HG03175 (cell line): Measurements from ENCODE around the gene MIPEP.
"Not testable (repeated sequence)": the region's sequence is repeated elsewhere in the genome, so short reads cannot be mapped to it uniquely, and the experiment has no call there.

Source experiments
- ATAC-seq: cut with Tn5 transposase; IDR thresholded peaks from one replicate; pipeline ENCODE4 v1.9.1; 2021; ENCODE audit warnings: mild to moderate bottlenecking, moderate library complexity; ENCODE audit not compliant: unreplicated experiment

Gene MIPEP

GRCh38 chr13:23751195-23751594 lies 138.0 kb downstream of the MIPEP start:
- peak; percentile 49 for ATAC-seq

- ATAC-seq: no peak
Observed at GRCh38 chr13:23750383-23751121, 138.6 kb downstream of the MIPEP start.

- no peak for ATAC-seq
Observed at GRCh38 chr13:23749288-23749873, 139.8 kb downstream of the MIPEP start.

- no peak for ATAC-seq
Observed at GRCh38 chr13:23748109-23748990, 140.8 kb downstream of the MIPEP start.

- ATAC-seq: not testable (repeated sequence)
Observed at GRCh38 chr13:23746141-23746540, 143.1 kb downstream of the MIPEP start.

GRCh38 chr13:23744315-23744714 lies 144.9 kb downstream of the MIPEP start:
- no peak for ATAC-seq

GRCh38 chr13:23743278-23744076 lies 145.7 kb downstream of the MIPEP start:
- ATAC-seq: no peak

GRCh38 chr13:23741879-23742510 lies 147.2 kb downstream of the MIPEP start:
- ATAC-seq: no peak

GRCh38 chr13:23740002-23740401 lies 149.2 kb downstream of the MIPEP start:
- no peak for ATAC-seq

- ATAC-seq: no peak
Observed at GRCh38 chr13:23739596-23739995, 149.6 kb downstream of the MIPEP start.

GRCh38 chr13:23736541-23736940 lies 152.7 kb downstream of the MIPEP start:
- ATAC-seq: no peak

- no peak for ATAC-seq
Observed at GRCh38 chr13:23735329-23735728, 153.9 kb downstream of the MIPEP start.

GRCh38 chr13:23731709-23732108 lies 157.5 kb downstream of the MIPEP start:
- no peak for ATAC-seq

GRCh38 chr13:23730251-23730650 lies 158.9 kb downstream of the MIPEP start:
- ATAC-seq: no peak

GRCh38 chr13:23729531-23729930 lies 159.7 kb downstream of the MIPEP start:
- ATAC-seq: no peak

- ATAC-seq: no peak
Observed at GRCh38 chr13:23728807-23729206, 160.4 kb downstream of the MIPEP start.

GRCh38 chr13:23725922-23726321 lies 163.3 kb downstream of the MIPEP start:
- no peak for ATAC-seq

- no peak for ATAC-seq
Observed at GRCh38 chr13:23724196-23724970, 164.8 kb downstream of the MIPEP start.

GRCh38 chr13:23723471-23723870 lies 165.7 kb downstream of the MIPEP start:
- ATAC-seq: no peak
